GM12878 (cell line): ENCODE measurements around the gene YY1. TPM values are rescaled to one million over a fixed set of nuclear protein-coding genes. Genes with fewer than 3 reads are reported as not detected.

ENCODE experiments used
- ASH2L ChIP-seq: fragments of 300-600, 200-600 bp; sonication (generic); IDR thresholded peaks from 2 replicates; pipeline ENCODE4 v1.6.1; 2017; ENCODE audit warnings: low read depth, mild to moderate bottlenecking, borderline replicate concordance
- ATF7 ChIP-seq: fragments of 450-650 bp; IDR thresholded peaks from 2 replicates; pipeline ENCODE4 v1.6.1; 2016; ENCODE audit warnings: low read depth, mild to moderate bottlenecking
- BCL3 ChIP-seq: IDR thresholded peaks from 2 replicates; pipeline ENCODE4 v1.6.1; 2011; ENCODE audit warnings: borderline replicate concordance, low read depth, mild to moderate bottlenecking, moderate library complexity, low read length; ENCODE audit not compliant: insufficient read depth, poor library complexity, severe bottlenecking
- CHD1 ChIP-seq: IDR thresholded peaks from 2 replicates; pipeline ENCODE4 v1.6.1; 2012; ENCODE audit warnings: low read depth, low read length, improper control_type of control experiment
- E2F4 ChIP-seq: IDR thresholded peaks from 2 replicates; pipeline ENCODE4 v1.6.1; 2012; ENCODE audit warnings: low read depth, low read length, improper control_type of control experiment
- EGR1 ChIP-seq, 2 experiments: IDR thresholded peaks; 1 replicate in 1 of 2; 2 replicates in 1 of 2; pipeline ENCODE4 v1.6.1; 2011 to 2012; ENCODE audit warnings: low read depth in 2 of 2, low read length in 2 of 2, borderline replicate concordance in 1 of 2, mild to moderate bottlenecking in 1 of 2, moderate library complexity in 1 of 2
- ESRRA ChIP-seq: IDR thresholded peaks from 2 replicates; pipeline ENCODE4 v1.6.1; 2012; ENCODE audit warnings: mild to moderate bottlenecking, low read length, improper control_type of control experiment
- MAX ChIP-seq: IDR thresholded peaks from 2 replicates; pipeline ENCODE4 v1.6.1; 2012; ENCODE audit warnings: low read depth, low read length, improper control_type of control experiment
- MEF2B ChIP-seq: fragments of 450-650 bp; IDR thresholded peaks from 2 replicates; pipeline ENCODE4 v1.6.1; 2018; ENCODE audit warnings: mild to moderate bottlenecking, moderate library complexity; ENCODE audit not compliant: partially characterized antibody, poor library complexity, severe bottlenecking
- POLR2AphosphoS5 ChIP-seq: IDR thresholded peaks from 2 replicates; pipeline ENCODE4 v1.6.1; 2011; ENCODE audit warnings: mild to moderate bottlenecking, low read length, inconsistent platforms
- RBBP5 ChIP-seq: fragments of 200-600 bp; sonication (generic); conservative IDR thresholded peaks from 2 replicates; pipeline ENCODE4 v1.6.1; 2016
- USF1 ChIP-seq: IDR thresholded peaks from 2 replicates; pipeline ENCODE4 v1.6.1; 2011; ENCODE audit warnings: borderline replicate concordance, low read depth, mild to moderate bottlenecking, moderate library complexity, mixed read lengths, low read length; ENCODE audit not compliant: insufficient read depth; ENCODE audit errors: extremely low read length
- USF2 ChIP-seq: IDR thresholded peaks from 2 replicates; pipeline ENCODE4 v1.6.1; 2011; ENCODE audit warnings: low read depth, low read length, improper control_type of control experiment, borderline replicate concordance
- ZNF24 ChIP-seq: fragments of 450-650 bp; IDR thresholded peaks from 2 replicates; pipeline ENCODE4 v1.6.1; 2017; ENCODE audit warnings: antibody characterized with exemption, mild to moderate bottlenecking
- ZZZ3 ChIP-seq: IDR thresholded peaks from 2 replicates; pipeline ENCODE4 v1.6.1; 2011; ENCODE audit warnings: low read depth; ENCODE audit not compliant: control insufficient read depth, insufficient read length
- polyA plus RNA-seq, 11 experiments: library from polyadenylated mRNA; depleted of rRNA in 4 of 11; unstranded in 6 of 11; stranded (reverse) in 5 of 11; fragments of >200 nt; fragmentation: Nextera tagmentation in 4 of 11; fragmentation: Illumina TruSeq in 1 of 11; extraction: Ambion mirVana in 4 of 11; extraction: Trizol in 1 of 11; gene quantifications; 1 replicate in 1 of 11; 2 replicates in 10 of 11; pipeline versions ENCODE4 v1.2.1 to v1.2.3, GENCODE V29; 2011 to 2016; ENCODE audit warnings: inconsistent platforms in 2 of 11, missing spikeins in 2 of 11, low read depth in 1 of 11
- total RNA-seq, 4 experiments: library from RNA; depleted of rRNA in 3 of 4; stranded (reverse); fragments of >200 nt in 3 of 4; fragmentation: Illumina TruSeq in 1 of 4; extraction: Trizol in 1 of 4; gene quantifications; 2 replicates each; pipeline versions ENCODE4 v1.2.1 to v1.2.3, GENCODE V29; 2013 to 2021
- TF ChIP-seq, protein P1 (sequence below): fragments of 450-650 bp; IDR thresholded peaks from 2 replicates; pipeline ENCODE4 v1.6.1; 2014; ENCODE audit warnings: mild to moderate bottlenecking
- TF ChIP-seq, protein P2 (sequence below): fragments of 450-650 bp; IDR thresholded peaks from 2 replicates; pipeline ENCODE4 v1.6.1; 2018; ENCODE audit warnings: mild to moderate bottlenecking, low read depth, moderate library complexity; ENCODE audit not compliant: partially characterized antibody

The YY1 gene
- total and polyA plus RNA-seq, 10 of the 15 experiments (the other 5 are each of a cell fraction or from before 2014, with no cell fraction given): 23.7 to 74.0 (median 39.9) TPM

DNA sequence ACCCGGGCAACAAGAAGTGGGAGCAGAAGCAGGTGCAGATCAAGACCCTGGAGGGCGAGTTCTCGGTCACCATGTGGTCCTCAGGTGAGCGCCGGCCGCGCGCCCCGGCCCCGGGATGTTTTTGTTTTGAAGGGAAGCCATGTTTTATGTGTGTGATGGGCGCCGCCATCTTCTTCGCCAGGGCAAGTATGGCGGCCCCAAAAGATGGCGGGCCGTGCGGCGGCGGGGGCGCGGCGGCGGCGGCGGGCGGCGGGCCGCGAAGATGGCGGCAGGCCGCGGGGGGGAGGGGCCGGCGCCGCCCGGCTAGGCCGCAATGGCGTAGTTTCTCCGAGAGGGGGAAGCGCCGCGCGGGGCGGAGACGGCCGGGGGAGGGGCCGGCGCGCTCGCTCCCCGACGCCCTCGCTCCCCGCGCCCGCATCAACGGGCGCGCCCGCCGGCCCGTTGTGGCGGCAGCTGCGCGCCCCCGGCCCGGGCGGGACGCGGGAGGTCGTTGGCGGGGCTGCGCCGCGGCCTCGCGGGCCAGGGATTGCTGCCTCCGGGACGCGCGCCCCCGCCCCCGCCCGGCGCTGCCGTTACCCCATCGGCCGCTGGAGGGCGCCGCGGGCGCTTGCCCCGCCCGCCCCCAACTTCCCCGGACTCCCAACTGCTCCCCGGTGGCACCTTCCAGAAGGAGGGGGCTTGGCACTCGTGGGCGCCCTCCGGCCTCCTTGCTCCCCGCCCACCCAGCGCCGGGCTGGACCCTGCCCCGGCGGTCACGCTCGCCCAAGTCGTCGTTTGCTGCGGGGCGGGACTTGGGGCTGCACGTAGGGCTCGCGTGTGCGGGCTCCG is 1.1 kb downstream of the YY1 start (continued):
- TF ChIP-seq USF2 (no peak), CHD1 (no peak), USF1 (no peak), ASH2L (no peak; the same call in 1 of the 2 replicates), BCL3 (peak; percentile 35), ZZZ3 (no peak), E2F4 (no peak), ESRRA (no peak), ZNF24 (no peak), MEF2B (no peak), ATF7 (no peak), RBBP5 (no peak), MAX (no peak; the same call in 1 of the 2 replicates), EGR1 (IDR thresholded peaks at IDR 0.05; ENCODE audit: borderline replicate concordance in 1 of 2, low read depth in 2 of 2, low read length in 2 of 2) (peak in 1 of 2 experiments; percentile 94; a peak in 2 of 3 replicates), POLR2AphosphoS5 (no peak)
- TF ChIP-seq, protein P1, sequence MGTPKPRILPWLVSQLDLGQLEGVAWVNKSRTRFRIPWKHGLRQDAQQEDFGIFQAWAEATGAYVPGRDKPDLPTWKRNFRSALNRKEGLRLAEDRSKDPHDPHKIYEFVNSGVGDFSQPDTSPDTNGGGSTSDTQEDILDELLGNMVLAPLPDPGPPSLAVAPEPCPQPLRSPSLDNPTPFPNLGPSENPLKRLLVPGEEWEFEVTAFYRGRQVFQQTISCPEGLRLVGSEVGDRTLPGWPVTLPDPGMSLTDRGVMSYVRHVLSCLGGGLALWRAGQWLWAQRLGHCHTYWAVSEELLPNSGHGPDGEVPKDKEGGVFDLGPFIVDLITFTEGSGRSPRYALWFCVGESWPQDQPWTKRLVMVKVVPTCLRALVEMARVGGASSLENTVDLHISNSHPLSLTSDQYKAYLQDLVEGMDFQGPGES: no peak
- TF ChIP-seq, protein P2, sequence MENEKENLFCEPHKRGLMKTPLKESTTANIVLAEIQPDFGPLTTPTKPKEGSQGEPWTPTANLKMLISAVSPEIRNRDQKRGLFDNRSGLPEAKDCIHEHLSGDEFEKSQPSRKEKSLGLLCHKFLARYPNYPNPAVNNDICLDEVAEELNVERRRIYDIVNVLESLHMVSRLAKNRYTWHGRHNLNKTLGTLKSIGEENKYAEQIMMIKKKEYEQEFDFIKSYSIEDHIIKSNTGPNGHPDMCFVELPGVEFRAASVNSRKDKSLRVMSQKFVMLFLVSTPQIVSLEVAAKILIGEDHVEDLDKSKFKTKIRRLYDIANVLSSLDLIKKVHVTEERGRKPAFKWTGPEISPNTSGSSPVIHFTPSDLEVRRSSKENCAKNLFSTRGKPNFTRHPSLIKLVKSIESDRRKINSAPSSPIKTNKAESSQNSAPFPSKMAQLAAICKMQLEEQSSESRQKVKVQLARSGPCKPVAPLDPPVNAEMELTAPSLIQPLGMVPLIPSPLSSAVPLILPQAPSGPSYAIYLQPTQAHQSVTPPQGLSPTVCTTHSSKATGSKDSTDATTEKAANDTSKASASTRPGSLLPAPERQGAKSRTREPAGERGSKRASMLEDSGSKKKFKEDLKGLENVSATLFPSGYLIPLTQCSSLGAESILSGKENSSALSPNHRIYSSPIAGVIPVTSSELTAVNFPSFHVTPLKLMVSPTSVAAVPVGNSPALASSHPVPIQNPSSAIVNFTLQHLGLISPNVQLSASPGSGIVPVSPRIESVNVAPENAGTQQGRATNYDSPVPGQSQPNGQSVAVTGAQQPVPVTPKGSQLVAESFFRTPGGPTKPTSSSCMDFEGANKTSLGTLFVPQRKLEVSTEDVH: no peak
